ENCODE results near the gene INSM1.

Gene INSM1

GRCh38 chr20:20411402-20411801 lies 43.5 kb downstream of the INSM1 start:
- H3K4me3 ChIP-seq (ENCODE audit: low read depth, low read length) = no peak overlapping the region
- TF ChIP-seq, protein P1, sequence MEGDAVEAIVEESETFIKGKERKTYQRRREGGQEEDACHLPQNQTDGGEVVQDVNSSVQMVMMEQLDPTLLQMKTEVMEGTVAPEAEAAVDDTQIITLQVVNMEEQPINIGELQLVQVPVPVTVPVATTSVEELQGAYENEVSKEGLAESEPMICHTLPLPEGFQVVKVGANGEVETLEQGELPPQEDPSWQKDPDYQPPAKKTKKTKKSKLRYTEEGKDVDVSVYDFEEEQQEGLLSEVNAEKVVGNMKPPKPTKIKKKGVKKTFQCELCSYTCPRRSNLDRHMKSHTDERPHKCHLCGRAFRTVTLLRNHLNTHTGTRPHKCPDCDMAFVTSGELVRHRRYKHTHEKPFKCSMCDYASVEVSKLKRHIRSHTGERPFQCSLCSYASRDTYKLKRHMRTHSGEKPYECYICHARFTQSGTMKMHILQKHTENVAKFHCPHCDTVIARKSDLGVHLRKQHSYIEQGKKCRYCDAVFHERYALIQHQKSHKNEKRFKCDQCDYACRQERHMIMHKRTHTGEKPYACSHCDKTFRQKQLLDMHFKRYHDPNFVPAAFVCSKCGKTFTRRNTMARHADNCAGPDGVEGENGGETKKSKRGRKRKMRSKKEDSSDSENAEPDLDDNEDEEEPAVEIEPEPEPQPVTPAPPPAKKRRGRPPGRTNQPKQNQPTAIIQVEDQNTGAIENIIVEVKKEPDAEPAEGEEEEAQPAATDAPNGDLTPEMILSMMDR (IDR thresholded peaks at IDR 0.05; ENCODE audit: borderline replicate concordance, insufficient read depth, low read depth, low read length) = no peak

GRCh38 chr20:20411836-20412235 lies 43.9 kb downstream of the INSM1 start:
- TF ChIP-seq, protein P1 (IDR thresholded peaks at IDR 0.05; ENCODE audit: borderline replicate concordance, insufficient read depth, low read depth, low read length) = no peak
- H3K4me3 ChIP-seq (ENCODE audit: low read depth, low read length) = no peak overlapping the region

DNA sequence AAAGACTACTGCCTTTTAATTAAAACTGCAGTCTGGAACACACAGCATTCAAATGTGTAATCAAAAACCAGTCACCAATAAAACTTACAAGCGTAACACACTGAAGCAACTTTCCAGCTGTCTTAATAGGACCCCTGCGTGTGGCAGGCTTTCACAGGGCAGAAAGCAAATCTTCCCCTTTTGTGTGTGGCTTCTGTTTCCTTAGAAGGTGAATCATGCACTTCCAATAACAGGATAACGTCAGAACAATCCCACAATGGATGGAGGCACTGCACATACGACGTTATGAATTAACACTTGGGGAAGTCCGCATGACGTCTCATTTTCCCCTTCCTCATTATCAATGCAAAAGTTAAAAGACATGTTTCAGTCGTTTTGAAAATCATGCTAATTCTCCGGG lies 44.8 kb downstream of the INSM1 start:
- no peak overlapping the region for H3K4me3 ChIP-seq (ENCODE audit: low read depth, low read length)
- TF ChIP-seq, protein P1 (IDR thresholded peaks at IDR 0.05; ENCODE audit: borderline replicate concordance, insufficient read depth, low read depth, low read length) = no peak

DNA sequence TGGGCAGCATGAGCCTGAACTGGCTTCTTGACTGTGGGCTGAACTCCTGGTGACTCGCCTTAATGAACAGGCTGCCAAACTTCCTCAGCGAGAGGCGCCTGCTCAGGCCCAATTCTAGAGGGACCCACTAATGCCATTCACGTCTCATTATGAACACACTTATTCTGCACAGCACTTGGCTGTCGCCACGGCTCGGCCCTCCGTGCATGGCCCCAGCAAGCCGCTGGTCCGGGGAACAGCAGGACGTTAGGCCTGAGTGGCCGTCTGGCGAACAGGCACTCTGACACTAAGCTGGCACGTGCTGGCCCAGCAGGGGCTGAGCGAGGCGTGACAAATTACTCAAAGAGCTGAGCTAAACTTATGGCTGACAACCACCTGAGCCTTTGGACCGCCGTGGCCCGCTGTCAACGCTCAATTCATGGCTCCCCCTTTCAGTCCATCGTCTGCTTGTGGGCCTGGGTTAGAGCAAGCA lies 45.9 kb downstream of the INSM1 start:
- TF ChIP-seq, protein P1 (IDR thresholded peaks at IDR 0.05; ENCODE audit: borderline replicate concordance, insufficient read depth, low read depth, low read length) = no peak
- H3K4me3 ChIP-seq (ENCODE audit: low read depth, low read length) = no peak overlapping the region

- TF ChIP-seq, protein P1 (IDR thresholded peaks at IDR 0.05; ENCODE audit: borderline replicate concordance, insufficient read depth, low read depth, low read length) = no peak
- H3K4me3 ChIP-seq (ENCODE audit: low read depth, low read length) = no peak overlapping the region
These were observed 46.8 kb downstream of the INSM1 start for GRCh38 chr20:20414640-20415220.

DNA sequence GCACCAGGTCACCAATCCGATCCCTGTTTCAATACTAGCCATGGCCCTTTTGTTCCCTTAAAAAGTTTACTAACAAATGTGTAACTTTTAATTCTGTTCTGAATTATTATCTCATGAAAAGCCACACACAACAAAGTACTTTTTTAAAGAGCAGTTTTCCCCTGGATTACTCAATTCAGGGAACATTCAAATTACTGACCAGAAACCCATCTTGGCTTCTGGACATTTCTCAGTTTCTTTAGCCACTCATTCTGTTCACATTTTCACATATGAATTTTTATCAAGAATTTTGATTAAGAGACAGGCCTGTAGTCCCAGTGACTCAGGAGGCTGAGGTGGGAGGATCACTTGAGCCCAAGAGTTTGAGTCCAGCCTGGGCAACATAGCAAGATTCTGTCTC lies 47.4 kb downstream of the INSM1 start:
- H3K4me3 ChIP-seq (ENCODE audit: low read depth, low read length) = no peak overlapping the region
- TF ChIP-seq, protein P1 (IDR thresholded peaks at IDR 0.05; ENCODE audit: borderline replicate concordance, insufficient read depth, low read depth, low read length) = no peak

GRCh38 chr20:20417876-20418676 lies 50.2 kb downstream of the INSM1 start:
- H3K4me3 ChIP-seq (ENCODE audit: low read depth, low read length) = no peak overlapping the region
- TF ChIP-seq, protein P1 (IDR thresholded peaks at IDR 0.05; ENCODE audit: borderline replicate concordance, insufficient read depth, low read depth, low read length) = no peak
